GM19351 (cell line): ENCODE data around the gene VPS26A.
"Not testable (repeated sequence)": the region's sequence is repeated elsewhere in the genome, so short reads cannot be mapped to it uniquely, and the experiment has no call there.

ENCODE experiments used
- ATAC-seq: cut with Tn5 transposase; IDR thresholded peaks from one replicate; pipeline ENCODE4 v1.9.1; 2021; ENCODE audit warnings: mild to moderate bottlenecking, moderate library complexity; ENCODE audit not compliant: unreplicated experiment

VPS26A gene

GRCh38 chr10:69102440-69102839, 21.5 kb upstream of the VPS26A start:
- no peak for ATAC-seq

DNA sequence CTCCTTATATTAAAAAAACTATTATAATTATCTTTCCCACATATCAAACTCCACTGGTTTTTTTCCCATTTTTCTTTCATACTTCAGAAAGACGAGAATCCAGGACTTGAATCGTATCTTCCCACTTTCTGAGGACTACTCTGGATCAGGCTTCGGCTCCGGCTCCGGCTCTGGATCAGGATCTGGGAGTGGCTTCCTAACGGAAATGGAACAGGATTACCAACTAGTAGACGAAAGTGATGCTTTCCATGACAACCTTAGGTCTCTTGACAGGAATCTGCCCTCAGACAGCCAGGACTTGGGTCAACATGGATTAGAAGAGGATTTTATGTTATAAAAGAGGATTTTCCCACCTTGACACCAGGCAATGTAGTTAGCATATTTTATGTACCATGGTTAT, 20.2 kb upstream of the VPS26A start:
- ATAC-seq, result no peak

DNA sequence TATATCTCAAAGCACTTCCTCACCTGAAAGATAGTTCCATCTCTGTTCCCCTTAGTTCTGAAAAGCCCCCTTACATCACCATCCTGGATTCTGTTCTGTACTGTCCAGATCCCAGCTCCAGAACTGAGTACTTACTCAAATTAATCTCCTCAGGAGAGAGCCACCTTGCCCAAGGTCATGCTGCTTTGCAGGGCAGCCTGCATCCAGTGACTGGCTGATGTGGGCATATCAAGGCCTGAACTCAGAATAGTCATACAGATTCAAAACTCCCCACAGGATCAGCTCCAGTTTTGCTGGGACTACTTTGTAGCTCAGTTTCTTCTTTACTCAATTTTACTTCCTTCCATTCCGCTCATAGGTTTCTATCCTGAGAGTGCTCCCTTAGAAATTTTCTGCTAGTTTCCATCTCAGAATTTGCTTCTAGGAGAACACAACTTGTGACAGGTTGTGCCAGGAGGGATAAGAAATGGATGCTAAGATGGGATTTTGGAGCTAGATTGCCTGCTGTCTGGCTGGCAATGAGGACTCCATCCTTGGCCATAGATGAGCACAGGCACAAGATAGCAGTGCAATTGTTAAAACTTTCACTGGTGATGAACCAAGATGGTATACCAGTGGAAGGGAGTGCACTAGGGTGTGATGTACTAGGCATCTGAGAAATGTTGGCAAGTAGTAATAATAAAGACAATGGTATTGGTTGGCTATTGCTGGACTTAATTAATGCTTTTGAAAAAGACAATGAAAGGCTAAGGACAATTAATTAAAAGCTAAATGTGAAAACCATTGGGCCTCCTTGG, 18.8 kb upstream of the VPS26A start:
- ATAC-seq, result no peak

DNA sequence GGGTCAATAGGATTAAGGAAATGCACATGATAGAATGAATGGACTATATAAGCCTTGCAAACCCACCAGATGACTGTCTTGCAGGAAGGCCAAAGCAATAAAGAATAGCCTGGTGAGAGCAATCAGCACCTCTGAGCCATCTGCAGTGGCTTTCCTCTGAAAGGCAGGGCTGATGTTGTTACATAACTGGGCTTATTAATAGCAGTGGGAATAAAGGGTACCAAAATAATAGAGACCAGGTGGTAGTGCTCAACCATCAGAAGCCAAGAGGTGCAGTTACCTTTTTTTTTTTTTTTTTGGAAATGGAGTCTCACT, 16.8 kb upstream of the VPS26A start:
- no peak for ATAC-seq

GRCh38 chr10:69107699-69108098, 16.3 kb upstream of the VPS26A start:
- ATAC-seq, result no peak

GRCh38 chr10:69119896-69120295, 4.1 kb upstream of the VPS26A start:
- ATAC-seq, result no peak

DNA sequence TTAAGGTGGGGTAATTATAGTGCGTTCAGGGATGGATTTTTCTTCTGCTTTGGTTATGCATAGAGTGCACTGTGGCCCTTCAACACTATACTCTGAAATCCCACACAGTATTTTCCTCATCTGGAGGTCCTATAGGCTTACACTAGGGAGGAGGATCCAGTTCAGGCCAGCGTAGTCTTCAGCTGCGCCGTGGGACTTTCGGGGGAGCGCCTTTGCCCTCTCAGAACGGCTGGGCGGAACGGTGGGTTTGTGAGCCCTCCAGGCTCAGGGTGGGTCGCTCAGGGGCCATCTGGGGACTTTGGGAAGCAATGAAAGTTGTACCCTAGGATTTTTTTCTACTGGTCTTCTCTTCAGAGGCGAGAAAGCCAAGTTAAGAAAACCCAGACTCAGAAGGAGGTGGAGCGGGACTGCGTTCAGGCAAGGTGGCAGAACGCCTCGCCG, 652 bp upstream of the VPS26A start:
- ATAC-seq, result peak; percentile 66

GRCh38 chr10:69124563-69125268, 738 bp downstream of the VPS26A start:
- peak; percentile 24 for ATAC-seq

- no peak for ATAC-seq
These were observed 1.6 kb downstream of the VPS26A start for GRCh38 chr10:69125554-69125953.

DNA sequence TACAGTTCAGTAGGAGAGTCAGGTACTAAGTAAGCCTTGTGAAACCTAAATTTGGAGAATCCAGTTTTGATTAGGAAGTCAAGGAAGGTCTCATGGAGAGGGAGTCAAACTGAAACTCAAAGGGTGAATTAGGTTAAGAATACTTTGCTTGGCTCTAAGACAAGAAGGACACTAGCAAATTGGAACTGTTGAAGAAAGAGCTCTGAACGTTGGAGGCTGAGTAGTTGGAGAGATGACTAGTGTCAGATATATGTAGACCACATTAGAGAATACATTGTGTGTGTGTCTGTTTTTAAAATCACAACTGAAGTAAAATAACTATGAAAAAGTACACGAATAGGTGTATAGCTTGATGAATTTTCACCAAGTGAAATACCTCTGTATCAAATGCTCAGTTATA, 6.3 kb downstream of the VPS26A start:
- no peak for ATAC-seq

- ATAC-seq, result no peak
These were observed 16.0 kb downstream of the VPS26A start for GRCh38 chr10:69139961-69140360.

- ATAC-seq, result no peak
These were observed 17.3 kb downstream of the VPS26A start for GRCh38 chr10:69141304-69141703.

GRCh38 chr10:69142074-69142473, 18.1 kb downstream of the VPS26A start:
- ATAC-seq, result not testable (repeated sequence)

DNA sequence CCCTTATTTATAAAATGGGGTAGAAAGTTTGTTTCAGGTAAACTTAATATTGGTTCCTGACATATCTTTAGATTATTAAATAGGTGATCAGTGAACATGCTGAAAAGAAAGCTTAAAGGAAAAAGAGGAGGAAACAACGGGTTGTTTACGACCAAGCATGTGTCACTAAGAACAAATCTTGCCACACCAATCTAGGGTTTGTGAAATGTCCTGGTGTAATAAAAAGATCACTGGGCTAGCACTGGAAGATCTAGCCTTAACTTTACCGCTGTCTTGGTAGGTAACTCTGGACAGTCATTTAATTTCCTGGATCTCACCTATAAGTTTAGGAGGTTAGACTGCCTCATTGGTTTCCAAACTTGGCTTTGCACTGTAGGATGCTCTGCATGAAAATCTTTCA, 19.0 kb downstream of the VPS26A start:
- ATAC-seq, result no peak

DNA sequence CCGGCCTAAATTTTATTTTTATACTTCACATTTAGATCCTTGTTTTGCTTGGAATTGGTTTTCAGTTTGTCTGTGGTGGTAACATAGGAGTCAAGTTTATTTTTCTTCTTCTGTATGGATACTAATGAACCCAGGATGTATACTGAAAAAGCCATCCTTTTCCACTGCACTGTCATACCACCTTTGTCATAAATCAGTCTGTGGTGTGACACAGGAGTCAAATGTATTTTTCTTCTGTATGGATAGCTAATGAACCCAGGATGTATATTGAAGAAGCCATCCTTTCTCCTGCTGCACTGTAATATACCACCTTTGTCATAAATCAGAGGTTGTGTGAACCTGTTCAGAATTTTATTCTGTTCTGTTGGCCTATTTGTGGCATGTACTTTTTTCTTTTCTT, 21.4 kb downstream of the VPS26A start:
- no peak for ATAC-seq

GRCh38 chr10:69145864-69146263, 21.9 kb downstream of the VPS26A start:
- no peak for ATAC-seq

- ATAC-seq, result no peak
These were observed 22.8 kb downstream of the VPS26A start for GRCh38 chr10:69146759-69147158.

GRCh38 chr10:69151984-69152383, 28.0 kb downstream of the VPS26A start:
- no peak for ATAC-seq

GRCh38 chr10:69153227-69153626, 29.2 kb downstream of the VPS26A start:
- no peak for ATAC-seq

GRCh38 chr10:69160809-69161241, 36.8 kb downstream of the VPS26A start:
- ATAC-seq, result no peak

GRCh38 chr10:69168493-69168892, 44.5 kb downstream of the VPS26A start:
- no peak for ATAC-seq

- ATAC-seq, result no peak
These were observed 48.4 kb downstream of the VPS26A start for GRCh38 chr10:69172241-69172982.
